ENCODE data around the gene SCG5.

The SCG5 gene

DNA sequence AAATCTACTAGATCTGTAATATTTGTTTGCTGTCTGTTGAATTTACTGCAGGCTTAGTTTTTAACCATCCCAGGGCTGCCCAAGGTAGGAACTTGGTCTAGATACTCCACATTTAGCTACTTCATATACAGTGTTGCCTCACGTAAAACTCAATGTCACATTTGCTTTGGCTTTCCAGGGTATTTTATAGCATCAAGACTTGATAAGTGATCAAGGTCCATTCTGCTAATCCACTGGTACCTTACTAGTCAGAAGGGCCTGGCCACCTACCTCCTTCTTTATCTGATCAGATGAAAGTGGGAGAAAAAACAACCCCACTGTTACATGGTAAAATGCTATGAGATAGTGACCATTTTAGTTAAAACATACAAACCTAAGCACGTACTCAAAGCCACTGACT is 50.8 kb downstream of the SCG5 start:
- no peak for DNase-seq

DNA sequence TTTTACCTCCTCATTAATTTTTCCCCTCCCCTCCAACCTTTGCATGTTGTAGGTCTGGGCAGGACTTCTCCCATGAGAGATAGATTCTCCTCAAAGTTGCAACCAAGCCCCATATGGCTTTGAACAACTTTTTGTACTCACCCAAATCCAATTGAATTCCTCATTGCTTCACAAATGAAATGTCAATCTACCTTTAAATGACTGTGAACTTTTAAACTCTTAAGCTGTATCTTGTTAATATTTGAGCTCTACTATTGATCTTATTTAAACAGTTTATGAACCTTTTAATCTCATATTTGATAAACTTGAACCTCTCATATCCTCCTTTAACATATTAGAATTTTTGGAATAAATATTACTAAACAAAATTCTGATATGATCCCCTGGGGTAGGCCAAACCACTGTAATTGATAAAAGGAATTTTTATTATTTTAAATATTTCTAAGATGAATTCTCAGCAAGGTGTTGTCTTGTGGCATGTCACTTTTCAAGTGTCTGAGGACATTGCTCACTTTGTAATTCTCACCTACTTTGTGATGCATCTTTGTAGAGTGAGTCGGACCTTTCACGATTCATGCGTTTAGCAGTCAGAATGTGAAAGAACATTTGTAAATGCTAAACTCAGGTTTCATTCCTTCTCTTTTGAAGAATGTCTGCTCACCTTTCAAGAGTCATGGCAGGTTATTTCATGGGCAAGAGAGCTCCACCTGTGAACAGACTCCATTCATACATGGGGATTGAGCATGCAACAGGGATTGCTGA is 52.9 kb downstream of the SCG5 start:
- no peak for DNase-seq

- DNase-seq = no peak
Observed at GRCh38 chr15:32698773-32699390, 57.4 kb downstream of the SCG5 start.

GRCh38 chr15:32700501-32701150 is 59.1 kb downstream of the SCG5 start:
- DNase-seq = no peak

- no peak for DNase-seq
Observed at GRCh38 chr15:32701863-32702262, 60.4 kb downstream of the SCG5 start.

- no peak for DNase-seq
Observed at GRCh38 chr15:32704395-32704981, 63.0 kb downstream of the SCG5 start.

GRCh38 chr15:32705446-32705845 is 63.9 kb downstream of the SCG5 start:
- no peak for DNase-seq

DNA sequence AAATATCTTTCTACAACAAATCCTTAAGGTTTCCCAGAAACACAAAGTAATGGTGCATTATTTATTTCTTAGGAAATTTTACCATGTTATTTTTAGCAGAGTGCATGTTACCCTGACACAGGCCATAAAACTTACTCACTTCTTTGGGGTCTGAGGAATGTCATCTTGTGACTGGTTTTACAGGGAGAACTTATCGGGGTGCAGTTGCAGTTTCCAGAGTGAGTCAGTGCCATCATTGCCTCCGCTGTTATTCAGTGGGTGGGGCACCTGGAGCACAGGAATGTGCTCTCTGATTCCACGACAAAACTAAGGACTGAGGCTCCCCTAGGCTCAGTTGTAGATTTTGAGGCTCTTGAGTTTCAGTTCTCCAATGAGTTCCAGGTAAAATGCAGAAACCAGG is 65.2 kb downstream of the SCG5 start:
- DNase-seq = no peak

DNA sequence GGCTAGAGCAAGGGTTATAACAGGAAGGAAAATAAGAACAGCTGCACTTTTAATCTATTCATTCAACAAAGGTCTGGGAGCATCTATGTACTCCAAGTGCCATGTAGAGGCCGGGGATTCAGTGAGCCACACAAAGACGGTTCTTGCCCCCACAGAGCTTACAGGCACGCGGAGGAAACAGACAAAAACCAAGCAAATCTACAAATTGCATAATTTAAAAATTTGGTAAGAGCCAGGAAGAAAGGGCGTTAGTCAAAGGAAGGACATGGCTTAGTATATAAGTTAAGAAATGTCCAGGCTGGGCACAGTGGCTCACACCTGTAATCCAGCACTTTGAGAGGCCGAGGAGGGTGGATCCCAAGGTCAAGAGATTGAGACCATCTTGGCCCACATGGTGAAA is 65.9 kb downstream of the SCG5 start:
- DNase-seq = no peak

DNA sequence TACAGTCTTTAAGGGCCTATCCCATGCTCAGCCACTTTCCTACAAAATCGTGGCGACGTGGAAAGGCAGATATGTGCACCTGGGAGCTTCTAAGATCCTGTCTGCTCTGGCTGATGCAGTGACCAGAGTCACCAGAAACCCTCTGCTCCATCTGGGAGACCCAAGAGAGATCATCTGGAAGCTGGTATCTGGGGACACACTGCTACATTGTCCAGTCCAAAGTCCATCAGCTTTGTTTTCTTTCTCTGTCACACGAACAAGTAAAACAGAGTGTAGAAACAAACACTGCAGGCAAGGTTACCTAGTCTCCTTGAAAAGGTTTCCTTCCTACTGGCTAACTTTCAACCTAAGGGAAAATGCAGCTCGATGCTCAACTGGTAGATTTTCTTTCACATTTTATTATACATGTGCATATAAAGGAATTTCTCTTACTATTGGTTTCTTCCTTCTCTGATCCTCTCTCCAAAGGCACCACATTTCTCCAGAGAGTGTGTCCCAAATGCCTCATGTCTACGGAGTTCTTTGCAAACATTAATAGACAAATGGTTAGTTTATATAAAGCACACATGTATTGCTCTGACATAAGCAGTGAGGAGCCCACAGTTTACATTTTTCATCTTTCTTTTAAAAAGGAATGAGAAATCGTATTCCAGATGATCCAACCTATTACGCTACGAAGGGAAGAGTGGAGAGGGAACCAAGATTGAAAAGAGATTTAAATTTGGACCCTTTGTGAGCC is 68.0 kb downstream of the SCG5 start:
- DNase-seq = no peak

- no peak for DNase-seq
Observed at GRCh38 chr15:32715276-32715675, 73.8 kb downstream of the SCG5 start.

- no peak for DNase-seq
Observed at GRCh38 chr15:32716216-32716914, 74.9 kb downstream of the SCG5 start.

- DNase-seq = no peak
Observed at GRCh38 chr15:32716915-32717425, 75.5 kb downstream of the SCG5 start.

DNA sequence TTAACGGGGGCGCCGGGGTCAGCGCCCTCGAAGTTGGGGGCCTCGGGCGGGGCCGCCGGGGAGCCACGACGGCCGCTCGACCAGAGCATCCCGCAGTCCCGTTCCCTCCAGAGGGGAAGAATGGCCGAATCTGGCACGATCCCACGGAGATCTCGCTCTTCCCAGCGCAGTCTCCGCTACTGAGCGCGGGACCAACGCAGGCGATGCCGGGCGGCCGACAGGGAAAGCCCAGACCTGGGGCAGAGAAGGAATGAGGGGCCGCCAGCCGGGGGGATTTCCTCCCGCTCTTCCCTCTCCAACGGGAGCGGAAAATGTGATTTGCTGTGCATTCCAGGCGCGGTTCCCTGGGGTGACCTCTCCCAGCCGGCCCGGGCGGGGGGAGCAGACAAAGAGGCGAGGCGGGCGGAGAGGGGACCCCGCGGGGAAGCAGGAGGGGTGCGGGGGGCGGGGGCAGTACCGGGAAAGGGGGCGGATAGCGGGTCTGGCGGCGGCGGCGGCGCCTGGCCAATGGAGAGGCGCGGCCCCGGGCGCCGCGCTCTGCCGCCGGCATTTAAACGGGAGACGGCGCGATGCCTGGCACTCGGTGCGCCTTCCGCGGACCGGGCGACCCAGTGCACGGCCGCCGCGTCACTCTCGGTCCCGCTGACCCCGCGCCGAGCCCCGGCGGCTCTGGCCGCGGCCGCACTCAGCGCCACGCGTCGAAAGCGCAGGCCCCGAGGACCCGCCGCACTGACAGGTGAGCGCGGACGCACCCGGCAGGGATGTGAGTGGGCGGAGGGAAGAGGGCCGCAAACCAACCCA is 76.1 kb downstream of the SCG5 start, which contains the start of gene GREM1:
Gene GREM1, plus strand, starts transcription at position 579 of the 801 bp plus-strand sequence. CDS start 12,687 bp downstream, outside the sequence.
- DNase-seq = no peak

DNA sequence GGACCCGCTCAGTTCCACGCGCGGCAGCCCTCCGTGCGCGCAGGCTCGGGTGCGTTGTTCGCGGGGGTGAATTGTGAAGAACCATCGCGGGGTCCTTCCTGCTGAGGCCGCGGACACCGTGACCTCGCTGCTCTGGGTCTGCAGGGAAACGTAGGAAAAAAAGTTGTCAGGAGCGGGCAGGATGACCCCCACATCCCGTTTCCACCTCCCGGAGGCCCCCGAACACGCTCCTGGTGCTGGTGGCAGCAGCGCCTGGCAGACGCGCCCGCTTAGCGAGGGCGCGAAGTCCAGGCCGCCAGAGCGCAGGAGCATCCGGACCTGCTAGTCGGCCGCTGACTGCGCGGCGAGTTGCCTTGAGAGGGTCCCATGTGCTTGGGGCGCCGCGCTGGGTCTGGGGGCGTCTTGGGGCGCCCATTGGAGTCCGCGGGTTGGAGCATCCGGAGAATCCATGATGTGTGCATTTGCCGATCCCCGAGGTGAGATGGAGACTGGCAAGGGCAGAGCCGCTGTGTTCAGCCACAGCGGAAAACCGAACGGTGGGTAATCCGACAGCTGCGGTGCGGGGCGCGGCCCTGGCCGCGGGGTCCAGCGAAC is 76.8 kb downstream of the SCG5 start:
- peak; percentile 3 for DNase-seq

- peak; percentile 1 for DNase-seq
Observed at GRCh38 chr15:32718821-32719716, 77.6 kb downstream of the SCG5 start.

DNA sequence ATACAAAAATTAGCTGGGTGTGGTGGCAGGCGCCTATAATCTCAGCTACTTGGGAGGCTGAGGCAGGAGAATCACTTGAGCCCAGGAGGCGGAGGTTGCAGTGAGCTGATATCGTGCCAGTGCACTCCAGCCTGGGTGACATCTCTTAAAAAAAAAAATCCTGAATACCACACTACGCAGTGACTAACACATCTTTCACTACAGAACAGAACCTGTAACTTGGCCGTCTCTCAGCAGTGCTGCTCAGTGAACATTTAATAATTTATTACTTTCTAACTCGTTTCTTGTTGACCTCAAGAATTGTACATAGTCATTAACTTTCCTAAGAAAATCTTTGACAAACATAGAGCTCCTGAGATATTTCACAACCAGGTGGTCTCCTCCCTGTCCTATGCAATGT is 80.1 kb downstream of the SCG5 start:
- no peak for DNase-seq

- no peak for DNase-seq
Observed at GRCh38 chr15:32722136-32722535, 80.6 kb downstream of the SCG5 start.

- DNase-seq = no peak
Observed at GRCh38 chr15:32723171-32723948, 81.8 kb downstream of the SCG5 start.

Data from NCI-H345 (cell line).